GM10248 (cell line): ENCODE results near the gene FLCN.

Experiments used
- CTCF ChIA-PET: fragments of 300-600 bp; sonication (Branson Sonifier 250); formaldehyde crosslinking; extraction: SDS; loops from one replicate; lab custom pipeline; 2021; ENCODE audit warnings: antibody characterized with exemption; lab: Yijun Ruan, JAX
- POLR2A ChIA-PET: fragments of 350-650 bp; sonication (Branson Sonifier 250); formaldehyde crosslinking; extraction: SDS; loops from one replicate; lab custom pipeline; 2020; ENCODE audit warnings: antibody characterized with exemption; lab: Yijun Ruan, JAX
- DNase-seq: peaks from one replicate; pipeline ENCODE4 v3.0.0; 2012; ENCODE audit errors: extremely low spot score
- CTCF ChIP-seq: IDR thresholded peaks from 2 replicates; pipeline ENCODE4 v1.5.1; 2012; ENCODE audit warnings: mild to moderate bottlenecking, low read depth; ENCODE audit errors: extremely low read depth, missing control alignments, control extremely low read depth

FLCN gene

GRCh38 chr17:17168401-17168800 lies 68.6 kb downstream of the FLCN start:
- DNase-seq: no peak
- ChIA-PET POLR2A (no interaction called here), CTCF (interaction anchor here (0.9 to 1.2 kb wide), 2 partner anchors 16 to 20 kb away, joined by 3 read pairs; no protein-coding TSS in a partner anchor)
- TF ChIP-seq CTCF: no peak

- DNase-seq: no peak
- POLR2A ChIA-PET: no interaction called here
- CTCF ChIA-PET: interaction anchor here (0.9 kb wide), 1 partner anchor 15 kb away, joined by 3 read pairs; no protein-coding TSS in a partner anchor
- no peak for TF ChIP-seq CTCF
Observed at GRCh38 chr17:17167986-17168385, 69.0 kb downstream of the FLCN start.

DNA sequence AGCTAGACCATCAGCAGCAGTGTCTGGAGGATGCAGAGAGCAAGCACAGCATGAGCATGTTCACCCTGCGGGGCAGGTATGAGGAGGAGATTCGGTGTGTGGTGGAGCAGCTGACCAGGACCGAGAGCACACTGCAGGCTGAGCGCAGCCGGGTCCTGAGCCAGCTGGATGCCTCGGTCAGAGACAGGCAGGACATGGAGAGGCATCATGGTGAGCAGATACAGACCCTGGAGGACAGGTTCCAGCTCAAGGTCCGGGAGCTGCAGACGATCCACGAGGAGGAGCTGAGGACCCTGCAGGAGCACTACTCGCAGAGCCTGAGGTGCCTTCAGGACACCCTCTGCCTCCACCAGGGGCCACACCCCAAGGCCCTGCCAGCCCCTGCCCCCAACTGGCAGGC lies 69.6 kb downstream of the FLCN start:
- POLR2A ChIA-PET: interaction anchor here (0.6 kb wide), 1 partner anchor 12 kb away, joined by 3 read pairs; no protein-coding TSS in a partner anchor
- no peak for TF ChIP-seq CTCF
- no peak for DNase-seq
- CTCF ChIA-PET: interaction anchor here (0.8 to 1.0 kb wide), 2 partner anchors 16 to 83 kb away, joined by 3 read pairs; no protein-coding TSS in a partner anchor

GRCh38 chr17:17166446-17166845 lies 70.5 kb downstream of the FLCN start:
- no peak for TF ChIP-seq CTCF
- POLR2A ChIA-PET: no interaction called here
- DNase-seq: no peak
- CTCF ChIA-PET: interaction anchor here (0.8 to 1.0 kb wide), 2 partner anchors 17 to 84 kb away, joined by 3 read pairs; no protein-coding TSS in a partner anchor

DNA sequence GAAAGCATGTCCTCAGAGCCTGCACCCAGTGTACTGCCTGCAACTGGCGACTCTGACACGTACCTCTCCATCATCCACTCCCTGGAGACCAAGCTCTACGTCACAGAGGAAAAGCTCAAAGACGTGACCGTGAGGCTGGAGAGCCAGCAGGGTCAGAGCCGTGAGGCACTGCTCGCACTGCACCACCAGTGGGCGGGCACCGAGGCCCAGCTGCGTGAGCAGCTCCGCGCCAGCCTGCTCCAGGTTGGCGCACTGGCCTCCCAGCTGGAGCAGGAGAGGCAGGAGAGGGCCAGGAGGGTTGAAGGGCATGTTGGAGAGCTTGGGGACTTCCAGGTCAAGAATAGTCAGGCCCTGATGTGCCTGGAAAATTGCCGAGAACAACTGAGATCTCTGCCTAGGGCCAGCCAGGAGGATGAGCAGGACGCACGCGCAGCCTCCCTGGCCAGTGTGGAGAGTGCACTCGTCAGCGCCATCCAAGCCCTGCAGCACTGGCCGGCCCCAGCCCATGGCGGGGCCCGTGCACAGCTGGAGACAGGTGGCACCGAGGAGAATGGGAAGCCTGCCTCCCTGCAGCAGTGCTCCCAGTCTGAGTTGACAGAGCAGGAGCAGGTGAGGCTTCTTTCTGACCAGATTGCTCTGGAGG lies 71.2 kb downstream of the FLCN start:
- ChIA-PET CTCF (interaction anchor here (1.0 kb wide), 1 partner anchor 24 kb away, joined by 3 read pairs; no protein-coding TSS in a partner anchor), POLR2A (interaction anchor here (0.5 kb wide), 1 partner anchor 785 kb away, joined by 4 read pairs; the partner anchor contains the start of gene UBB)
- DNase-seq: no peak
- no peak for TF ChIP-seq CTCF

DNA sequence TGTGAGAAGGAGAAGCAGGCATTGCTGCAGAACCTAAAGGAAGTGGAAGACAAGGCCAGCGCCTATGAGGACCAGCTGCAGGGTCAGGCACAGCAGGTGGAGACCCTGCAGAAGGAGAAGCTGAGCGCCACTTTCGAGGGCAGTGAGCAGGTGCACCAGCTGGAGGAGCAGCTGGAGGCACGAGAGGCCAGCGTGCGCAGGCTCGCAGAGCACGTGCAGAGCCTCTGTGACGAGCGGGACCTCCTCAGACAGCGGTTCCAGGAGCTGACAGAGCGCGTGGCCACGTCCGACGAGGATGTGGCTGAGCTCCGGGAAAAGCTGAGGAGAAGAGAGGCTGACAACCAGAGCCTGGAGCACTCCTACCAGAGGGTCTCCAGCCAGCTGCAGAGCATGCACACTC lies 72.3 kb downstream of the FLCN start:
- POLR2A ChIA-PET: no interaction called here
- no peak for TF ChIP-seq CTCF
- CTCF ChIA-PET: interaction anchor here (1.0 to 1.7 kb wide), 3 partner anchors 12 to 23 kb away, joined by 3 to 4 read pairs (median 3); no protein-coding TSS in a partner anchor
- no peak for DNase-seq
